ENCODE measurements around the gene EPAS1.

EPAS1 gene

GRCh38 chr2:46273919-46274318, 23.3 kb upstream of the EPAS1 start:
- no peak for DNase-seq

GRCh38 chr2:46274586-46274985, 22.6 kb upstream of the EPAS1 start:
- DNase-seq, result no peak

- DNase-seq, result no peak
These were observed 21.2 kb upstream of the EPAS1 start for GRCh38 chr2:46275995-46276394.

GRCh38 chr2:46276642-46277041, 20.6 kb upstream of the EPAS1 start:
- no peak for DNase-seq

GRCh38 chr2:46277431-46278190, 19.6 kb upstream of the EPAS1 start:
- no peak for DNase-seq

- no peak for DNase-seq
These were observed 18.3 kb upstream of the EPAS1 start for GRCh38 chr2:46278952-46279351.

GRCh38 chr2:46281939-46282338, 15.3 kb upstream of the EPAS1 start:
- DNase-seq, result no peak

- DNase-seq, result no peak
These were observed 13.5 kb upstream of the EPAS1 start for GRCh38 chr2:46283693-46284092.

GRCh38 chr2:46284260-46284659, 12.9 kb upstream of the EPAS1 start:
- DNase-seq, result no peak

GRCh38 chr2:46284796-46285195, 12.4 kb upstream of the EPAS1 start:
- no peak for DNase-seq

GRCh38 chr2:46286715-46287114, 10.5 kb upstream of the EPAS1 start:
- DNase-seq, result no peak

- no peak for DNase-seq
These were observed 7.1 kb upstream of the EPAS1 start for GRCh38 chr2:46290078-46290477.

- DNase-seq, result no peak
These were observed 3.7 kb upstream of the EPAS1 start for GRCh38 chr2:46293466-46293865.

GRCh38 chr2:46294176-46294836, 2.9 kb upstream of the EPAS1 start:
- DNase-seq, result peak; percentile 6

- peak; percentile 5 for DNase-seq
These were observed 879 bp upstream of the EPAS1 start for GRCh38 chr2:46296216-46296839.

- peak; percentile 66 for DNase-seq
These were observed 502 bp downstream of the EPAS1 start for GRCh38 chr2:46297546-46298271.

GRCh38 chr2:46298272-46298521, 990 bp downstream of the EPAS1 start:
- DNase-seq, result no peak

GRCh38 chr2:46298522-46299353, 1.5 kb downstream of the EPAS1 start:
- DNase-seq, result peak; percentile 20

- no peak for DNase-seq
These were observed 2.4 kb downstream of the EPAS1 start for GRCh38 chr2:46299365-46300263.

GRCh38 chr2:46300406-46300832, 3.2 kb downstream of the EPAS1 start:
- no peak for DNase-seq

- DNase-seq, result no peak
These were observed 4.9 kb downstream of the EPAS1 start for GRCh38 chr2:46302005-46302695.
